Mammary epithelial cell (primary cell): ENCODE data around the gene NCAN.

Experiments
- EZH2 ChIP-seq: IDR thresholded peaks from 2 replicates; pipeline ENCODE4 v1.6.1; 2012; ENCODE audit warnings: low read length, inconsistent platforms, borderline replicate concordance
- TF ChIP-seq, protein P1 (sequence below), 2 donors: IDR thresholded peaks in 1 of 2; conservative IDR thresholded peaks in 1 of 2; 2 replicates each; pipeline ENCODE4 v1.5.1; 2011 to 2012; ENCODE audit warnings: inconsistent platforms in 2 of 2, low read length in 2 of 2, mild to moderate bottlenecking in 2 of 2, control low read depth in 1 of 2, low read depth in 1 of 2; ENCODE audit not compliant: insufficient read depth in 1 of 2; ENCODE audit errors: extremely low read depth in 1 of 2

DNA sequence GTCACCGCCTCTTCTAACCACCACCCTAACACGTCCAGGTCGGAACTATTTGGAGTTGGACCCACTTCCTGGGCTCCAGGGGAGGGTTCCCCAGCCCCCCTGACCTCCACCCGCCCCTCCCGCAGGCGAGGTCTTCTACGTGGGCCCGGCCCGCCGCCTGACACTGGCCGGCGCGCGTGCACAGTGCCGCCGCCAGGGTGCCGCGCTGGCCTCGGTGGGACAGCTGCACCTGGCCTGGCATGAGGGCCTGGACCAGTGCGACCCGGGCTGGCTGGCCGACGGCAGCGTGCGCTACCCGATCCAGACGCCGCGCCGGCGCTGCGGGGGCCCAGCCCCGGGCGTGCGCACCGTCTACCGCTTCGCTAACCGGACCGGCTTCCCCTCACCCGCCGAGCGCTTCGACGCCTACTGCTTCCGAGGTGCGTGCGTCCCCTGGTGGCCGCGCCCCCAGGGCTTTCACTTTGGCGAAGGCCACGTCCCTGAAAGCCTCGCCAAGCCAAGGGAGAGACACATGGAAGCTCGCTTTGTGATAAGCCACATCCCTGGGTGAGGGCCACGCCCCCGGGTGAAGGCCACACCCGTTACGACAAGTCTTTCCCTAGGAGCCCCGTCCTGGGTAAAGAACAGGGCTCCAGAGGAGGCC, 13.2 kb downstream of the NCAN start:
- TF ChIP-seq, protein P1, sequence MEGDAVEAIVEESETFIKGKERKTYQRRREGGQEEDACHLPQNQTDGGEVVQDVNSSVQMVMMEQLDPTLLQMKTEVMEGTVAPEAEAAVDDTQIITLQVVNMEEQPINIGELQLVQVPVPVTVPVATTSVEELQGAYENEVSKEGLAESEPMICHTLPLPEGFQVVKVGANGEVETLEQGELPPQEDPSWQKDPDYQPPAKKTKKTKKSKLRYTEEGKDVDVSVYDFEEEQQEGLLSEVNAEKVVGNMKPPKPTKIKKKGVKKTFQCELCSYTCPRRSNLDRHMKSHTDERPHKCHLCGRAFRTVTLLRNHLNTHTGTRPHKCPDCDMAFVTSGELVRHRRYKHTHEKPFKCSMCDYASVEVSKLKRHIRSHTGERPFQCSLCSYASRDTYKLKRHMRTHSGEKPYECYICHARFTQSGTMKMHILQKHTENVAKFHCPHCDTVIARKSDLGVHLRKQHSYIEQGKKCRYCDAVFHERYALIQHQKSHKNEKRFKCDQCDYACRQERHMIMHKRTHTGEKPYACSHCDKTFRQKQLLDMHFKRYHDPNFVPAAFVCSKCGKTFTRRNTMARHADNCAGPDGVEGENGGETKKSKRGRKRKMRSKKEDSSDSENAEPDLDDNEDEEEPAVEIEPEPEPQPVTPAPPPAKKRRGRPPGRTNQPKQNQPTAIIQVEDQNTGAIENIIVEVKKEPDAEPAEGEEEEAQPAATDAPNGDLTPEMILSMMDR (conservative IDR thresholded peaks at IDR 0.05 in 1 of 2, IDR thresholded peaks at IDR 0.05 in 1 of 2; ENCODE audit: extremely low read depth in 1 of 2, insufficient read depth in 1 of 2, low read depth in 1 of 2, low read length in 2 of 2): peak; percentile 41 to 67
- TF ChIP-seq EZH2: no peak
